GM21423 (cell line): ENCODE measurements around the gene PDLIM7.

Experiments
- ATAC-seq: cut with Tn5 transposase; IDR thresholded peaks from one replicate; pipeline ENCODE4 v1.9.1; 2021; ENCODE audit warnings: mild to moderate bottlenecking, moderate library complexity; ENCODE audit not compliant: unreplicated experiment

PDLIM7 gene

DNA sequence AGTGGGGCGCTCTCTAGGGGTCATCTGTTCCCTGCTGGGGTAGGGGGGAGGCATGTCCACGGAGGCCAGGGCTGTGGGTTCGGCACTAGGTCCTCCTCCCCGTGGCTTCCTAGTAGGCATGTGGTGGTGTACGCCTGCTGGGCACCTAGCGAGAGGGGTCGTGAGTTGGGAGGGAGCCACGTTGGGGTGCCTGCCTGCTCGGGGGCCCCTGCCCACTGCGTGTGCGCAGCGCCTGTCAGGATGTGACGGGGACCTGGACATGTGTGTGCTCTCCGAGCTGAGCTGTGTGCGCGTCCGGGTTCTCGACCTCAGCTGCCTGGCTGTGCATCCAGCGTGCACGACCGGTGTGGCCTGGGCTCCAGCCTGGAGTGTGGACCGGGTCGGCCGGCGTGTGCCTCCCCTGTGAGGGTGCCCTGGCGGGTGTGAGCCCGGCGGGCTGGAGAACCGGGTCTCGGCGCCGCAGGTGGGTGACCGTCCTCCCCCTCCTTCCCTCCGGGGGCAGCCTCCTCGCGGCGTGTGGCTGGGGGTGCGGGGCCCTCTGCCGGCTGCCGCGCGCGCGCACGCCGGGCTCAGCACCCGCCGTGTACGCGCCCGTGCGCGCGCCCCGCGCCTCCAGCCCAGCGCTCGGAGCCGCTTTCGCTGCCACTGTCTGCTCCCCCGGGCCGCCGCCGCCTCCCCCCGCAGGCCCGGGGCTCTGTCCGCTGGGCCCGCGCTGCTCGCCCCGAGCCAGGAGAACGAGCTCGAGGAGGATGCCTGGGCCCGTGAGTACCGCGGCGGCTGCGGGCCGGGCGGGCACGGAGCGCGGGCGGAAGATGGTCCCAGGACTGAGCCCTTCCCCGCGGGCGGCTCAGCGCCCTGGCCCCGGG, 51.0 kb downstream of the PDLIM7 start, which contains the start of gene PRR7:
PRR7 (plus strand) TSS at position 615 of the 866 bp plus-strand sequence. CDS start 8,254 bp downstream, outside the sequence.
- peak; percentile 49 for ATAC-seq

DNA sequence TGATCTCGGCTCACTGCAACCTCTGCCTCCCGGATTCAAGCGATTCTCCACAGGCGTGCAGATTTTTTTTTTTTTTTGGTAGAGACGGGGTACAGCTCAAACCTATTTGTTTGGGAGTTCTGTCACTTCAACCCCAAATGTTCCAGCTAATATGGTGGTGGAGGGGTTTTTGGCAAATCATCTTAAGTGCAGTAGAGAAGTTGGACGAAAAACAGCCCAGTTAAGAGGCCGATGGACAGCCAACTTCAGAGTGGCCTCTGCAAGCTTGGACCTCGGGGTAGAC, 51.5 kb downstream of the PDLIM7 start:
- no peak for ATAC-seq

DNA sequence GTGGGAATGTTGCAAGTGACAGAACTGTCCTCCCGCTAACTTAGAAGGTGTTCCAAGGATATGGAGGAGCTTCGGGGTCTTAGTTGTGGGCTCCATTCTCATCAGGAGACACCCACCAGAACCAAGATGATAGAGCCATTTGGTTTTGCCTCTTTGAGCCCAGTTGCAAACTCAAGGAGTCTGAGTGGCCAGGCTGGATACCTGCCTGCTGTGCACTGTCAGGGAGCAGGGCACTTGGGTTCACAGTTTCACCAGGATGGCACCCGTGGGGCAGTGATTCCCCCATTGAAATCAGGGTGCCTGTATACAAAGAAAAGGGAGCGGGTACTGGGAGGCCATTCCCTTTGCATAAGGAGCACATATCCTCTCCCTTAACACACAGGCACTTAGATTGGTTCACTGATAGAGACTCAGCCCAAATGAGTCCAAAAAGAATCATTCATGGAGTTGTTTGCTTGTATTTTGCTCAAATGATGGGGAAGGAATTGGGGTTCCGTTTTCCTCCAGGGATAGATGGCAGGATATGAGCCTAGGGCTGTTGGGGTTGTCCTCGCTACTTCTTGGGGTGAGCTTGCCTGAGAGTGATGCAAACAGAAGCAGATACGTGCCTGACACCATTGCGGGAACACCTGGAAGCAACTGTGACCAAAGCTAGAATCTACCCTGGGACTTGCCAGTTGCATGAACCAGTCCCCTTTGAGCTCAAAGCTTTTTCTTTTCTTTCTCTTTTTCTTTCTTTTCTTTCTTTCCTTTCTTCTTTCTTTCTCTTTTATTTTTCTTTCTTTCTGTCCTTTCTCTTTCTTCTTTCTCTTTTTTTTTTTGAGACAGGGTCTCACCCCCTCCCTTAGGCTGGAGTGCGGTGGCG, 52.1 kb downstream of the PDLIM7 start:
- ATAC-seq = no peak

DNA sequence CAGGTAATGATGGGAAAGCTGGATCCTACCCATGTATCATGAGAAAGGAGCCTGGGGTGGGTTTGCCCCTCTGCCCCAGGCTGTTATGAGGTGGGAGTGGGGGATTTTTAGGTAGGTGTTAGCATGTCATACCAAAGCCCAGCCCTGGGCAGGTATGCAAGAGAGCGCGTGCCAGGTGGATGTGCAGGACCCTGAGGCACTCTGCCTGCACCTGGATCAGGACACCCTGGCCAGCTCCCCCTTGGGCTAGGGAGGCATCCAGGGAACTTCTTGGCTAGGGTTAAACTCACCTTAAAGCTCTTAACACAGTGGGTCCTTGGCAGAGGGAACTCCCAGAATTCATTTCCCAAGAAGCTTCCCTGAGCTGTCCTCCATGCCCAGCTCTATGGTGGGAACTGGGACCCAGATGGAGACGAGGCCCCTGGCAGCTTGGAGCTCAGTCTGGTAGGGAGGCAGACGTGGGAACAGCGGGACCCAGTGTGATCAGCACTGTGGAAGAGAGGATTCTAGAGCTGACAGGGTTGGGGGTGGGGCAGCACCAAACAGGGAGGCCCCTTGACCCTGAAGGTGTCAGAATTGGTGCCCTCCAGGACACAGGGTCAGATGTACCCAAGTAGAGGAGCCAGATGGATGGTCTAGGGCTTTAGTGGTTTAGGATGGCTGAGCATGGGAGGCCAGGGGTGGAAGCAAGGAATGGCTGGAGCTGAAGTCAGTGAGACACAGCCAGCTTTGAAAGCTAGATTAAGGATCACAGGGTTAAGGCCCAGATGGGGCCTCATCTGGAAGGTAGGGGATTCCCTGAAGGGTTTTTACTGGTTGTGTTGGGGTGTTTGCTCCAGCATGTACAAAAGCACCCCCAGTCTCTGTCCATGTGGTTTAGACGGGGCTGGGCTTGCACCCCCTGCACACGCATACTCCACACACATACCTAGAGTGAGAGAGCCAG, 53.0 kb downstream of the PDLIM7 start:
- no peak for ATAC-seq

DNA sequence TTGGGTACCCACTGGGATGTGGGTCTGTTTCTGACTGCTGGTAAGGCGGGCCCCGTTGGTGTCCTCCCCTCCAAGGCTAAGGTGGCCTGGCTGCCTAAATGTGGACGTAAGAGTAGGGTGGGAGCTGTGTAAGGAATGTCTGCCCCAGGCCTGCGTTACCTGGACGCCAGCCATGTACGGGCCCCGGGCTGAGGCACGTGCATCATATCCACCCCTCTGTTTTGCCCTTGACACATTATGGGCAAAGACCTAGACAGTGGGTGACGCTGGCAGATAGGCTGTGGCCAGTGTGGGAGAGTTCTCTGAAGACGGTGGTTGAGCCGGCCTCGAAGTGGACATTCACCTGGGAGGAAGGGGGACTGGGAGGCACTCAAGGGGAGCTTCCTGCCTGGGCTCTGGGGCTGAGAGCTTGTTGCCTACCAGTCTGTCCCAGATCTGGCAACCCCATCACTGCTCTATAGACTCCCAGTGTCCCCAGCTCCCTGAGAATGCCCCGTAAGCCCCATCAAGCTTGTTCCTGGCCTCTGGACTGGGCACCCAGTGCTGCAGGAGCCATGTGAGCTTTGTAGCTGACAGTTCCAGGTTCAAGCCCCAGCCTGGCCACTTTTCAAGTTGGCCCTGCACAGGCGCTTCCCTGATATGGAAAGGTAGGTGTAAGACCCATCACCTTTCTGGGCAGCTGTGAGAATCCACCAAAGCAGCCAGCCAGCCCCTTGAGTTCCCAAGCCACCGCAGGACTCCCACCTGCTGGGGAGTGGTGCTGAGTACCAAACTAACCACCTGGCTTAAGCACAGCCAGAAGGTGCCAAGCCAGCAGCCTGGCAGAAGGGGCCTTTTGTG, 54.0 kb downstream of the PDLIM7 start:
- ATAC-seq = no peak

DNA sequence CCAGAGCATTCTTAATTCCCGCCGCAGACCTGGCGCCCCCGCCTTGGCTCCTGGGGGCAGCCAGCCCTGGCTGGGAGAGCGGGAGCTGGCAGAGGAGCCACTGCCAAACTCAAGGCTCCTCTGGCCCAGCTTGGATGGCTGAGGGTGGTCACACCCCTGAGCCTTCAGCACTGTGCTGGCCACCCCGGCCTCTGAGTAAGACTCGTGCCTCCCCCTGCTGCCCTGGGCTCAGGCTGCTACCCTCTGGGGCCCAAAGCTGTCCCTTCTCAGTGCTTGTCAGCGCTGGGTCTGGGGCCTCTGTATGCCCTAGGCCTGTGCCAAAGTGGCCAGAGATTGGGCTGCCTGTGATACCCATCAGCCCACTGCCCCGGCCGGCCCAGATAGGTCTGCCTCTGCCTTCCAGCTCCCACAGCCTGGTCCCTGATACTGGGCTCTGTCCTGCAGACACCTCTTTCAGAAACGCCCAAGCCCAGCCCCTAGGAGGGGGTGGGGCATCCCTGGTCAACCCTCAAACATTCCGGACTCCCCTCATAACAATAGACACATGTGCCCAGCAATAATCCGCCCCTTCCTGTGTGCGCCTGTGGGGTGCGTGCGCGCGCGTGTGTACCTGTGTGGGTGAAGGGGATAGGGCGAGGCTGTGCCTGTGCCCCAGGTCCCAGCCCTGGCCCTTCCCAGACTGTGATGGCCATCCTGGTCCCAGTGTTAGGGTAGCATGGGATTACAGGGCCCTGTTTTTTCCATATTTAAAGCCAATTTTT, 55.2 kb downstream of the PDLIM7 start:
- no peak for ATAC-seq

DNA sequence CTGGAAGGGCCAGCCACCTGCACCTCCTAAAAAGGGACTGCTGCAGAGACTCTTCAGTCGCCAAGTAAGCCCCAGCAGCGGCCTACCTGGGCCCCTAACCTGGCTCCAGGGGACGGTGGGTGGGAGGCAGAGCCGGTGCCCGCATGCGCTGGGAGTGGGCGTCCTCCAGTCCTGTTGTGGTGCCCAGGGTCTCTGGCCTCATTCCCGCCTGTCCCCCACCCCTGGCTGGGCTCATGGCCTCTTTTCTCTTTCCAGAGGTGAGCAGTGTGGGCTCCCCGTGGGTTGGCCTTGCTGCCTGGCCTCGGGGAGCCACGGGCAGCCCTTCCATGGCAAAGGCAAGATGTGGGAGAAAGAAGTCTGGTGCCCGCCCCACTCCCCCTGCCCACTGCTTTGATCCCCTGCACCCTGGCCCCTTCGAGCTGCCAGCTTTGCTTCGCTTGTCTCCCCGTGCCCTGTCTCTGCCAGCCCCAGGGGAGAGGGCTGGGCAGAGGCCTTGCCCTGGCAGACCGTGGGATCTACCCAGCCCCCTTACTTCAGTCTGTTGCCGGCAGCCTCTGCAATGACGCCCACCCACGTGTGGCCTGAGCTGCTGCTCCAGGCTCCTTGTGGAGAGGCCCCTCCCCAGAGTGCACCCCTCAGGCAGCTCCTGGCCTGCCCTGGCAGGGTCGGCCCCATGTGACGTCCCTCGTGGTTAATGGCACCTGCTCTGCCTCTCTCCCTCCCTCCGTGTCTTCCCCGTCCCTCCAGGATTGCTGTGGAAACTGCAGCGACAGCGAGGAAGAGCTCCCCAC, 56.2 kb downstream of the PDLIM7 start:
- ATAC-seq = no peak

DNA sequence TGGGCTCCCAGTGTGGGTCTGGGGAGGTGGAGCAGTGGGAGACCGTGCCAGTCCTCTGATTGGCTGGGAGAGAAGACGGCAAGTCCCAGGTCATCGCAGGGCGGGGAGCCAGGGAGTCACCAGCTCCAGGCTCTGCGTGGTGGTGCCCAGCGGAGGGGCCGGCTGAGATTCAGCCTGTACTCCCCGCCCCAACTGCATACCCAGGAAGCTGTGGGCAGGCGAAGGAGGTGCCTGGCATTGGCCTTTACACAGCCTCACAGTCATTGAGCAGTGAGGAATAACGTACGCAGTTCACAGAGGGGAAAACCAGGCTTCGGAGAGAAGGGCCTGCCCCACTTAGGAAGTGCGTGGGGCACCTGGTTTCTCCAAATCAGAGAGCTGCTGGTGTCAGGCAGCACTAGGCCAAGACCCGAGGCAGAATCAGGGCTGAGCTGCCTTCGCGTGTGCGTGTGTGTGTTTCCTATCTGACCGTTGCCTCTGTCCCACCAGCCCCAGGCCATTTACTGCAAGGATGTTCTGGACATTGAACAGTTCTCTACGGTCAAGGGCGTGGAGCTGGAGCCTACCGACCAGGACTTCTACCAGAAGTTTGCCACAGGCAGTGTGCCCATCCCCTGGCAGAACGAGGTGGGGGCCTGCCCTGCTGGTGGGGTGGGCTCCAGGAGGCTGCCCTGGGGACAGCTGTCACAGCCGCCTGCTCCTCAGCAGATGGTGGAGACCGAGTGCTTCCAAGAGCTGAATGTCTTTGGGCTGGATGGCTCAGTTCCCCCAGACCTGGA, 57.0 kb downstream of the PDLIM7 start:
- no peak for ATAC-seq

DNA sequence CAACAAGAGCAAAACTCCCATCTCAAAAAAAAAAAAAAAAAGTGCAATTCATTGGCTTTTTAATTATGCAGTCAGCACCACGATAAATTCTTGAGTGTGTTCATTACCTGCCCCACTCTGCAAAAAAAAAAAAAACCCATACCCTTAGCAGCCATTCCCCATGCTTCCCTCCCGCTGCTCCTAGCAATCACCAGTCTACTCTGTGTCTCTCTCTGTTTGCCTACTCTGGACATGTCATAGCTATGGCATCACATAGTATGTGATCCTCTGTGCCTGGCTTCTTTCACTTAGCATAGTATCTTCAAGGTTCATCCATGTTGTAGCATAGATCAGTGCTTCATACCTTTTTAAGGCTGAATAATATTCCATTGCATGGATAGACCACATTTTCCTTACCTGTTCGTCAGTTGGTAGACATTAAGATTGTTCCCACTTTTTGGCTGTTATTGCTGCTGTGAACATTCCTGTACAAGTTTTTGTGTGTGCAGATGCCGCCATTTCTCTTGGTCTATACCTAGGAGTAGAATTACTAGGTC, 57.8 kb downstream of the PDLIM7 start:
- ATAC-seq = no peak

DNA sequence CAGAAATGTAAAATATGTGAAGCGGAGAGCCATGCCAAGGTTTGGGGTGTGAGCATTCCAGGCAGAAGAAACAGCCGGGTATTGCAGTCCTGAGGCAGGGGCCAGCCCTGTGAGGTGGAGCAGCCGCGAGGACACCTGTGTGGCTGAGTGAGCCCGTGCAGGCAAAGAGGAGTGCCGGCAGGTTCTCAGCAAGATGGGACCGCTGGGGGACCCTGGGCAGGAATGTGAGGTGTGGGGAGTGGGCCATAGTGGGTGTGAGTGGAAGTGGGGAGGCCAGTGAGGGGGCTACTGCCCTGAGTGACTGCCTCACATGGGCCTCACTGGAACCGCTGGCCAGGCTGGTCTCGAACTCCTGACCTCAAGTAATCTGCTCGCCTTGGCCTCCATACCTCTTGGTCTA, 58.9 kb downstream of the PDLIM7 start:
- no peak for ATAC-seq

DNA sequence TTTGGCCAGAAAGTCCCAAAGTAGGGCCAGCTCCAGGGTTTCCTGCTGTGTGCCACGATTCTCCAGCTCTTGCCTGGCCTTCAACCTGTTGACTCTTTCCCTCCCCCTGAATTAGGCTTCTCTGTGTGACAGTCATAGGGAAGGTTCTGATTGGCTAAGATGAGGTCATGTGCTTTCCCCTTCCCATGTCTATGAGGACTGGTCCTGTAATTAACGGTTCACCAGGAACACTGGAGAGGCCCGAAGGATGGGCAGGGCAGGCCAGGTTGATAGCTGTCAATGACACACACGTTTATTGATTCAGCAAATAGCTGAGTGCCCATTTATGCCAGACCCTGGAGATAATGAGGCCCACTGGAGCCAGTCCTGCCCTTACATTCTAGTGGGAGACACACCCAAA, 59.8 kb downstream of the PDLIM7 start:
- no peak for ATAC-seq

DNA sequence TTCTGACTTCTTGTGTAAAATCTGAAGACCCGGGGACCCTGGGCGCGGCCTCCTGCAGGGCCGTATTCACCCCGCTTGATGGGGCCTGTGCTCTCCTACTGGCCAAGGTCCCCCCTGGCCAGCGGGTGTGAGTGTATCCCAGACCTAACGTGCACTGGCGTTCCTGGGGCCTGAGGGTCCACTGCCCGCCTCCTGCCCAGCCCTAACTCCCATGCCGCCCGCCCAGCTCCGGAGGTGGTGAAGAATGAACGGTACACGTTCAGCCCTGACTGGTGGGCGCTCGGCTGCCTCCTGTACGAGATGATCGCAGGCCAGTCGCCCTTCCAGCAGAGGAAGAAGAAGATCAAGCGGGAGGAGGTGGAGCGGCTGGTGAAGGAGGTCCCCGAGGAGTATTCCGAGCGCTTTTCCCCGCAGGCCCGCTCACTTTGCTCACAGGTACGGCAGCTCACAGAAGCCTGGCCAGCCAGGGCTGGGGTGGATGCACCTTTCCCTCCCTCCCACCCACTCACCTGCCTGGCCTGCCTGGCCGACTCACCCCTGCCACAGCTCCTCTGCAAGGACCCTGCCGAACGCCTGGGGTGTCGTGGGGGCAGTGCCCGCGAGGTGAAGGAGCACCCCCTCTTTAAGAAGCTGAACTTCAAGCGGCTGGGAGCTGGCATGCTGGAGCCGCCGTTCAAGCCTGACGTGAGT, 61.4 kb downstream of the PDLIM7 start:
- ATAC-seq = no peak

DNA sequence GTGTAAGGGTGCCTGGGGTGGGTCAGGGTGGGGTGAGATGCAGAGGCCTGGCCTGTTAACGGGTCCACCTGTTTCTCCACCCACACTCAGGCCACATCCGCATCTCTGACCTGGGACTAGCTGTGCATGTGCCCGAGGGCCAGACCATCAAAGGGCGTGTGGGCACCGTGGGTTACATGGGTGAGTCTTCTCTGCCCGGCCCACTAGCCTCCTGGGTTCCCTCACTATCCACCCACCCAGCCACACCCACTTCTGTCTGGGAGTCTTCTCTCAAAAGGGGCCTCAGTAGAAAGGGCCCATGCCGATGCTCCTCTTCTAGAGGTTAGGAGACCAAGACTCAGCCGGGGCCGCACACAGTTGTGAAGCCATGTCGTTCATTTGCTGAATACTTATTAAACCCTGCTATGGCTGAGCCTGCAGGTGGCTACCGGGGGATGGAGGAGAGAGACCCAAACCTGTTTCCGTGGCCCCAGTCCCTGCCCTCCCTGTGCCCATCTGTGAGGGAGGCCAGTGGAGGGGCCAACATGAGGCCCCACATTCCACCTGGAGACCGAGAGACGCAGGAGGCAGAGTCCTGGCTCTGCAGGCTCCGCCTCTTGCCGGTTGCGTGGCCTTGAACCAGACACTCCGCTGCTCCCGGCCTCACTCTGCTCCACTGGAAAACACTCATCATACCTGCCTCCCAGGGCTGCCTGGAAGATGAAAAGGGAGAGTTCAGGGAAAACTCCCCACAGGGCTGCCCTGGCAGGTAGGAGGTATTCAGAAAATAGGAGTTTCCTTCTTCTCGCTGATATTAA, 62.3 kb downstream of the PDLIM7 start:
- no peak for ATAC-seq

DNA sequence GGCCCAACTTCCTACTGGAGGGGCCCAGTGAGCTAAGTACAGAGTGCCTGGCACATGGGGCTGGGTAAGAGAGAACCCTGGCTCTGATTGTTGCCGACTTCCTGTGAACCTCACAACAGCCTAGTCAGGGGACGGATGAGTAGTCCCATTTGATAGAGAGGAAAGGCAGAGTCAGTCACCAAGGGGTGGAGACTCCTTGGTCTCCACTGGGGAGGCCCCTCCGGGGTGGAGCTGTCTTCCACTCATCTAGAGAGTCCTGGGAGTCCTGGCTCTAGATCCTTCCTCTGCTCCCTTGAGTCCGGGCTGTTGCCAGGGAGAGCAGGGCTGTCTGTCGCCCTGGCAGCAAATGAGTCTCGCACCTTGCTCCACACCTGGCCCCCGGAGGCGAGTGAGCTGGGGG, 63.0 kb downstream of the PDLIM7 start:
- no peak for ATAC-seq

DNA sequence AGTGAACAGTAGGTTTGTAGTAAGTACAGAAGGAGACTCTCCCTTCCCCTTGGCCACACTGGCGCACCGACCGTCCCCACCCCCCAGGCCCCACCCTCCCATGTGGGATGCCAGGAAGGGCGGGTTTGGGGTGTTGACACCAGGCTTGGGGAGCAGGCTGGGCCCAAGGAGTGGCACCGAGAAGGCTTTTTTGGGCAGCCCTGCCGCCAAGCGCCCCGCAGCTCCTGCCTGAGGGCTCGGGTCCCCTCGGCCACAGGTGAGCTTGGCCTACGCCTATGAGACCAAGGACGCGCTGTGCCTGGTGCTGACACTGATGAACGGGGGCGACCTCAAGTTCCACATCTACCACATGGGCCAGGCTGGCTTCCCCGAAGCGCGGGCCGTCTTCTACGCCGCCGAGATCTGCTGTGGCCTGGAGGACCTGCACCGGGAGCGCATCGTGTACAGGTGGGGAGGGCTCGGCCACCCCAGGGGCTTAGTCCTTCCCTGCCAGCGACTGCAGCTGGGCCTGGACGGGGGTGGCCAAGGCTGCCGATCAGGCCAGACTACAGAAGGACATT, 63.7 kb downstream of the PDLIM7 start:
- ATAC-seq = no peak
